Activated naive CD4-positive, alpha-beta T cell treated with anti-CD3 and anti-CD28 coated beads, Interleukin-2, amount 50 U/mL, for 72 hours (primary cell): Measurements from ENCODE around the gene GOLGA8O. TPM values are rescaled to one million over a fixed set of nuclear protein-coding genes. Genes with fewer than 3 reads are reported as not detected.

Experiments used
- total RNA-seq, 2 donors: library from RNA; stranded (reverse); gene quantifications; one replicate each; pipeline ENCODE4 v1.2.3, GENCODE V29; 2022

The GOLGA8O gene
- total RNA-seq, 2 donors from 2014 or later, result 1.5 to 1.6 TPM

Other genes with a start within 250 kb of the GOLGA8O start
- under 1 TPM; 0.55 to 0.88 TPM for gene GOLGA8K, start 52.3 kb downstream of the GOLGA8O start, total RNA-seq
- gene GOLGA8N, start 137.8 kb upstream of the GOLGA8O start, total RNA-seq, result 10 to 100 TPM in 1 of 2 donors, 1 to 10 TPM in 1; 8.6 to 10.0 TPM
- gene ARHGAP11A, start 159.9 kb upstream of the GOLGA8O start, total RNA-seq, result 100 to 1,000 TPM; 133 to 148 TPM
- 1 to 10 TPM; 2.0 to 3.7 TPM for gene SCG5, start 186.1 kb upstream of the GOLGA8O start, total RNA-seq